HepG2 (cell line): ENCODE results near the gene TP63. TPM values are rescaled to one million over a fixed set of nuclear protein-coding genes. Genes with fewer than 3 reads are reported as not detected.

ENCODE experiments used
- ATAC-seq: fragments of 200-7000 bp; cut with Tn5 transposase; 3 replicates; pipeline ENCODE4 v1.9.1; 2020; ENCODE audit warnings: mild to moderate bottlenecking, moderate library complexity
- BruUV-seq: library from RNA; stranded (reverse); fragments of 400-500 nt; replicated peaks from 2 replicates; lab custom pipeline; 2021; lab: Mats Ljungman, UMichigan
- CTCF ChIA-PET: fragments of 300-600 bp; formaldehyde crosslinking; extraction: SDS; loops from one replicate; lab custom pipeline; 2021; ENCODE audit warnings: low total read pairs, inconsistent platforms, low intra/inter-chr PET ratio; lab: Yijun Ruan, JAX
- POLR2A ChIA-PET: fragments of 350-600 bp; sonication (Branson Sonifier 250); formaldehyde crosslinking; loops from one replicate; lab custom pipeline; 2020; ENCODE audit warnings: antibody characterized with exemption, inconsistent platforms; lab: Yijun Ruan, JAX
- DNase-seq: peaks from one replicate; pipeline ENCODE4 v3.0.0-alpha.2; 2015; ENCODE audit warnings: low spot score
- FAIRE-seq: peaks from 3 replicates; lab custom pipeline; 2011; peaks lifted over from hg19 to GRCh38; lab: Jason Lieb, UNC
- H2AFZ ChIP-seq: one replicate; pipeline ENCODE4 v1.6.1; 2011; ENCODE audit warnings: low read length, inconsistent platforms
- H3K27ac ChIP-seq: fragments of 300-600 bp; 3 replicates; pipeline ENCODE4 v1.8.0; 2011; ENCODE audit warnings: mixed run types, mild to moderate bottlenecking, mixed read lengths, low read length, inconsistent platforms; ENCODE audit not compliant: insufficient read depth; ENCODE audit errors: extremely low read length
- H3K27me3 ChIP-seq, 2 experiments: fragments of 200-600 bp in 1 of 2; 2 replicates in 1 of 2; 3 replicates in 1 of 2; pipeline versions ENCODE4 v1.6.0 to v1.8.0; 2011; ENCODE audit warnings: low read length in 2 of 2, mild to moderate bottlenecking in 2 of 2, moderate library complexity in 2 of 2, inconsistent platforms in 1 of 2; ENCODE audit not compliant: insufficient read depth in 2 of 2, control insufficient read depth in 1 of 2
- H3K36me3 ChIP-seq, 2 experiments: fragments of 200-600 bp in 1 of 2; replicated peaks in 1 of 2; 2 replicates in 1 of 2; 3 replicates in 1 of 2; pipeline versions ENCODE4 v1.5.1 to v1.8.0; 2011; ENCODE audit warnings: low read length in 2 of 2, inconsistent platforms in 1 of 2; ENCODE audit not compliant: insufficient read depth in 2 of 2, control insufficient read depth in 1 of 2
- H3K4me1 ChIP-seq: 2 replicates; pipeline ENCODE4 v1.5.1; 2012; ENCODE audit warnings: low read length, inconsistent platforms; ENCODE audit not compliant: insufficient read depth
- H3K4me2 ChIP-seq: 2 replicates; pipeline ENCODE4 v1.6.0; 2011; ENCODE audit warnings: low read depth, low read length, inconsistent platforms
- H3K4me3 ChIP-seq, 3 experiments: fragments of 200-600 bp in 1 of 3; sonication (generic), shearing (Covaris generic) in 1 of 3; replicated peaks in 1 of 3; 2 replicates each; pipeline ENCODE4 v1.5.1; 2011 to 2016; ENCODE audit warnings: low read length in 3 of 3, inconsistent platforms in 2 of 3, low read depth in 2 of 3, mild to moderate bottlenecking in 2 of 3, control low read depth in 1 of 3, mixed read lengths in 1 of 3; ENCODE audit not compliant: insufficient read depth in 1 of 3
- H3K79me2 ChIP-seq: one replicate; pipeline ENCODE4 v1.6.1; 2011; ENCODE audit warnings: low read length, inconsistent platforms; ENCODE audit not compliant: insufficient read depth
- H3K9ac ChIP-seq: 2 replicates; pipeline ENCODE4 v1.6.0; 2011; ENCODE audit warnings: mild to moderate bottlenecking, low read depth, low read length, inconsistent platforms; ENCODE audit not compliant: insufficient read depth
- H3K9me3 ChIP-seq: 2 replicates; pipeline ENCODE4 v1.5.1; 2012; ENCODE audit warnings: mild to moderate bottlenecking, low read length
- H4K20me1 ChIP-seq: 2 replicates; pipeline ENCODE4 v1.6.0; 2011; ENCODE audit warnings: inconsistent platforms, mild to moderate bottlenecking, low read length, moderate library complexity; ENCODE audit not compliant: insufficient read depth
- ATF7-NPFF ChIP-seq: sonication (generic); formaldehyde crosslinking; IDR thresholded peaks from 2 replicates; pipeline ENCODE4 v1.8.1; 2023; ENCODE audit warnings: mild to moderate bottlenecking, low read depth, missing genetic modification reagents, moderate library complexity
- ATM ChIP-seq: fragments of 450-650 bp; IDR thresholded peaks from 2 replicates; pipeline ENCODE4 v1.7.1; 2017; ENCODE audit warnings: mild to moderate bottlenecking, borderline replicate concordance
- MIXL1 ChIP-seq: IDR thresholded peaks from 2 replicates; pipeline ENCODE4 v1.6.1; 2016
- SMC3 ChIP-seq: IDR thresholded peaks from 2 replicates; pipeline ENCODE4 v1.6.1; 2011; ENCODE audit warnings: low read length, improper control_type of control experiment
- STAG1 ChIP-seq: sonication (generic); formaldehyde crosslinking; IDR thresholded peaks from 2 replicates; pipeline ENCODE4 v1.4.0; 2020; ENCODE audit warnings: missing genetic modification reagents
- ZBTB8A ChIP-seq: sonication (generic); formaldehyde crosslinking; IDR thresholded peaks from 2 replicates; pipeline ENCODE4 v1.4.0; 2020; ENCODE audit warnings: mild to moderate bottlenecking, low read depth, missing genetic modification reagents, borderline replicate concordance
- WGBS: methylation state at CpG from one replicate; pipeline ENCODE4 v1.1.6; 2017; ENCODE audit warnings: low lambda C conversion rate; 5-methylcytosine and 5-hydroxymethylcytosine counted together
- in situ Hi-C: cut with HindIII; loops from 2 replicates; pipeline ENCODE4 v1.10.0; 2017; ENCODE audit warnings: low pct_unique_long_range_greater_than_20kb; ENCODE audit not compliant: extremely low pct_ligation_motif_present
- intact Hi-C: fragments of 100-400 bp; cut with micrococcal nuclease; formaldehyde crosslinking; loops from one replicate; pipeline ENCODE4 v1.10.0; 2022; ENCODE audit not compliant: unreplicated experiment
- polyA plus RNA-seq, 8 experiments: library from polyadenylated mRNA; depleted of rRNA in 3 of 8; stranded (reverse) in 7 of 8; unstranded in 1 of 8; fragments of >200 nt; fragmentation: Illumina TruSeq in 4 of 8; extraction: Trizol in 4 of 8; gene quantifications; 2 replicates each; pipeline versions ENCODE4 v1.2.1 to v1.2.3, GENCODE V29; 2011 to 2016; ENCODE audit warnings: low read depth in 4 of 8, missing spikeins in 1 of 8, mixed read lengths in 1 of 8; ENCODE audit not compliant: insufficient read depth in 1 of 8
- total RNA-seq, 5 experiments: library from RNA; depleted of rRNA; stranded (reverse); fragments of >200 nt; fragmentation: Illumina TruSeq; extraction: Trizol; gene quantifications; 2 replicates each; pipeline ENCODE4 v1.2.3, GENCODE V29; 2016; ENCODE audit warnings: low read depth in 1 of 5
- TF ChIP-seq, protein P1 (sequence below): sonication (generic); formaldehyde crosslinking; IDR thresholded peaks from 2 replicates; pipeline ENCODE4 v1.5.0; 2020; ENCODE audit warnings: missing genetic modification reagents
- TF ChIP-seq, protein P2 (sequence below): sonication (generic); formaldehyde crosslinking; IDR thresholded peaks from 2 replicates; pipeline ENCODE4 v1.5.0; 2020; ENCODE audit warnings: mild to moderate bottlenecking, missing genetic modification reagents, moderate library complexity

Gene TP63
- total and polyA plus RNA-seq, 2 of the 13 experiments (the other 11 are each of a cell fraction or from before 2014, with no cell fraction given), result not detected

- no TSS peak for BruUV-seq
- ATAC-seq, result no peak
- Histone ChIP-seq H2AFZ (no peak overlapping the region), H3K9me3 (no peaks in the 10 kb centered on the region), H3K4me2 (no peak overlapping the region), H3K4me1 (no peaks in the 10 kb centered on the region), H3K27me3 (no peaks in the 10 kb centered on the region), H3K9ac (no peak overlapping the region), H4K20me1 (no peaks in the 10 kb centered on the region), H3K36me3 (no peaks in the 10 kb centered on the region), H3K79me2 (no peaks in the 10 kb centered on the region), H3K4me3 (no peak overlapping the region), H3K27ac (no peak overlapping the region)
- in situ Hi-C loops (no loop called here), intact Hi-C loops (no loop called here)
- POLR2A ChIA-PET, result no interaction called here
- no peak for DNase-seq
- no peak for FAIRE-seq
- WGBS, result 27% methylated on average over 8 of the region's 8 CpGs
- CTCF ChIA-PET, result no interaction called here
- TF ChIP-seq, protein P1, sequence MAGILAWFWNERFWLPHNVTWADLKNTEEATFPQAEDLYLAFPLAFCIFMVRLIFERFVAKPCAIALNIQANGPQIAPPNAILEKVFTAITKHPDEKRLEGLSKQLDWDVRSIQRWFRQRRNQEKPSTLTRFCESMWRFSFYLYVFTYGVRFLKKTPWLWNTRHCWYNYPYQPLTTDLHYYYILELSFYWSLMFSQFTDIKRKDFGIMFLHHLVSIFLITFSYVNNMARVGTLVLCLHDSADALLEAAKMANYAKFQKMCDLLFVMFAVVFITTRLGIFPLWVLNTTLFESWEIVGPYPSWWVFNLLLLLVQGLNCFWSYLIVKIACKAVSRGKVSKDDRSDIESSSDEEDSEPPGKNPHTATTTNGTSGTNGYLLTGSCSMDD (CRISPR knock-in tag), result no peak
- TF ChIP-seq ATM, result no peak
- TF ChIP-seq MIXL1 (CRISPR knock-in tag), result no peak
Measured at GRCh38 chr3:189646853-189647542, 15.8 kb downstream of the TP63 start.

- Histone ChIP-seq H3K9me3 (no peaks in the 10 kb centered on the region), H3K27ac (no peak overlapping the region), H3K4me2 (no peak overlapping the region), H3K4me1 (no peaks in the 10 kb centered on the region), H3K4me3 (no peak overlapping the region), H3K27me3 (no peaks in the 10 kb centered on the region), H2AFZ (no peak overlapping the region), H3K9ac (no peak overlapping the region), H3K36me3 (no peaks in the 10 kb centered on the region), H3K79me2 (no peaks in the 10 kb centered on the region), H4K20me1 (no peaks in the 10 kb centered on the region)
- 0% methylated on average over 1 of the region's 1 CpG for WGBS
- ChIA-PET POLR2A (no interaction called here), CTCF (no interaction called here)
- TF ChIP-seq ATF7-NPFF (no peak), STAG1 (peak; percentile 25; the same call in 1 of the 2 replicates), ZBTB8A (no peak), SMC3 (peak; percentile 33; the same call in 1 of the 2 replicates)
- TF ChIP-seq, protein P2, sequence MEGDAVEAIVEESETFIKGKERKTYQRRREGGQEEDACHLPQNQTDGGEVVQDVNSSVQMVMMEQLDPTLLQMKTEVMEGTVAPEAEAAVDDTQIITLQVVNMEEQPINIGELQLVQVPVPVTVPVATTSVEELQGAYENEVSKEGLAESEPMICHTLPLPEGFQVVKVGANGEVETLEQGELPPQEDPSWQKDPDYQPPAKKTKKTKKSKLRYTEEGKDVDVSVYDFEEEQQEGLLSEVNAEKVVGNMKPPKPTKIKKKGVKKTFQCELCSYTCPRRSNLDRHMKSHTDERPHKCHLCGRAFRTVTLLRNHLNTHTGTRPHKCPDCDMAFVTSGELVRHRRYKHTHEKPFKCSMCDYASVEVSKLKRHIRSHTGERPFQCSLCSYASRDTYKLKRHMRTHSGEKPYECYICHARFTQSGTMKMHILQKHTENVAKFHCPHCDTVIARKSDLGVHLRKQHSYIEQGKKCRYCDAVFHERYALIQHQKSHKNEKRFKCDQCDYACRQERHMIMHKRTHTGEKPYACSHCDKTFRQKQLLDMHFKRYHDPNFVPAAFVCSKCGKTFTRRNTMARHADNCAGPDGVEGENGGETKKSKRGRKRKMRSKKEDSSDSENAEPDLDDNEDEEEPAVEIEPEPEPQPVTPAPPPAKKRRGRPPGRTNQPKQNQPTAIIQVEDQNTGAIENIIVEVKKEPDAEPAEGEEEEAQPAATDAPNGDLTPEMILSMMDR (CRISPR knock-in tag), result peak; percentile 44
- no TSS peak for BruUV-seq
- intact Hi-C loops (loop anchor here (2.0 kb wide), 1 partner anchor 297 kb away; no protein-coding TSS in a partner anchor), in situ Hi-C loops (no loop called here)
- peak; percentile 4 for DNase-seq
- ATAC-seq, result peak; percentile 69
- no peak for FAIRE-seq
Measured at GRCh38 chr3:189652042-189652441, 20.9 kb downstream of the TP63 start.
